K562 (cell line): ENCODE data around the gene KCNQ2. TPM values are rescaled to one million over a fixed set of nuclear protein-coding genes. Genes with fewer than 3 reads are reported as not detected.

Source experiments
- CREB3L1 ChIP-seq: fragments of 450-650 bp; IDR thresholded peaks from 2 replicates; pipeline ENCODE4 v1.6.1; 2014; ENCODE audit warnings: low read depth, mild to moderate bottlenecking, moderate library complexity, borderline replicate concordance
- ESRRA ChIP-seq: fragments of 450-650 bp; IDR thresholded peaks from 2 replicates; pipeline ENCODE4 v1.6.1; 2014; ENCODE audit warnings: low read depth, mild to moderate bottlenecking, moderate library complexity, borderline replicate concordance
- MNT ChIP-seq, 2 experiments: fragments of 450-650 bp; conservative IDR thresholded peaks; 2 replicates each; pipeline ENCODE4 v1.6.1; 2017; ENCODE audit warnings: mild to moderate bottlenecking in 2 of 2, moderate library complexity in 2 of 2
- MTA1 ChIP-seq: fragments of 450-650 bp; IDR thresholded peaks from 2 replicates; pipeline ENCODE4 v1.6.1; 2017; ENCODE audit warnings: borderline replicate concordance
- NCOA6 ChIP-seq: fragments of 450-650 bp; IDR thresholded peaks from 2 replicates; pipeline ENCODE4 v1.6.1; 2017; ENCODE audit warnings: mild to moderate bottlenecking
- RAD21 ChIP-seq, 2 experiments: fragments of 250-450 bp in 1 of 2; fragments of 450-650 bp in 1 of 2; sonication (Bioruptor Pico) in 1 of 2; formaldehyde crosslinking in 1 of 2; IDR thresholded peaks in 1 of 2; conservative IDR thresholded peaks in 1 of 2; 2 replicates each; pipeline versions ENCODE4 v1.4.0 to v1.8.0; 2020 to 2022; ENCODE audit warnings: mild to moderate bottlenecking in 2 of 2, moderate library complexity in 1 of 2
- RB1 ChIP-seq: fragments of 450-650 bp; IDR thresholded peaks from 2 replicates; pipeline ENCODE4 v1.6.1; 2017; ENCODE audit warnings: low read depth, mild to moderate bottlenecking
- RBBP5 ChIP-seq: fragments of 200-600 bp; sonication (generic); IDR thresholded peaks from 2 replicates; pipeline ENCODE4 v1.6.1; 2012; ENCODE audit warnings: borderline replicate concordance, mild to moderate bottlenecking, low read length, control low read depth, inconsistent platforms; ENCODE audit not compliant: insufficient read depth, poor library complexity, severe bottlenecking
- RUNX1 ChIP-seq: sonication (generic); IDR thresholded peaks from 2 replicates; pipeline ENCODE4 v1.6.1; 2016; ENCODE audit warnings: antibody characterized with exemption, low read depth
- ZBTB11 ChIP-seq, 3 experiments: fragments of 200-800 bp in 1 of 3; fragments of 250-450 bp in 1 of 3; fragments of 450-650 bp in 1 of 3; sonication (Bioruptor Pico) in 1 of 3; sonication (Bioruptor generic) in 1 of 3; formaldehyde crosslinking in 1 of 3; IDR thresholded peaks; 2 replicates each; pipeline versions ENCODE4 v1.6.1 to v1.8.0; 2016 to 2022; ENCODE audit warnings: mild to moderate bottlenecking in 2 of 3, missing genetic modification characterization in 2 of 3, missing compliant biosample characterization in 1 of 3, moderate library complexity in 1 of 3
- ZNF668 ChIP-seq: fragments of 250-450 bp; sonication (Bioruptor Pico); IDR thresholded peaks from 2 replicates; pipeline ENCODE4 v1.8.0; 2022; ENCODE audit warnings: mild to moderate bottlenecking, inconsistent platforms
- polyA plus RNA-seq, 8 experiments: library from polyadenylated mRNA; depleted of rRNA in 4 of 8; stranded (reverse) in 5 of 8; unstranded in 3 of 8; fragments of >200 nt; fragmentation: Nextera tagmentation in 2 of 8; fragmentation: Illumina TruSeq in 1 of 8; extraction: Ambion mirVana in 2 of 8; extraction: Trizol in 1 of 8; gene quantifications; 2 replicates each; pipeline versions ENCODE4 v1.2.1 to v1.2.3, GENCODE V29; 2011 to 2014; ENCODE audit warnings: inconsistent platforms in 1 of 8, missing spikeins in 1 of 8
- total RNA-seq, 7 experiments: library from RNA; depleted of rRNA in 6 of 7; stranded (reverse); fragments of >200 nt in 6 of 7; fragmentation: Illumina TruSeq in 2 of 7; extraction: Trizol in 2 of 7; gene quantifications; 2 replicates each; pipeline versions ENCODE4 v1.2.1 to v1.2.3, GENCODE V29; 2011 to 2021; ENCODE audit warnings: low replicate concordance in 1 of 7

Gene KCNQ2
- total and polyA plus RNA-seq, 9 of the 15 experiments (the other 6 are each of a cell fraction or from before 2014, with no cell fraction given): 0.13 to 0.16 TPM; not detected in 7

GRCh38 chr20:63519668-63520503 is 47.4 kb upstream of the KCNQ2 start (continued):
- TF ChIP-seq RB1 (0 out of 2 replicates have a peak, but pooled peaks have one; percentile 27), ZBTB11 (CRISPR knock-in tag; IDR thresholded peaks at IDR 0.05) (peak in 1 of 3 experiments; percentile 44; a peak in 1 of 6 replicates), MNT (conservative IDR thresholded peaks at IDR 0.05) (peak in 1 of 2 experiments; percentile 29; a peak in 1 of 4 replicates), RAD21 (CRISPR knock-in tag; conservative IDR thresholded peaks at IDR 0.05 in 1 of 2, IDR thresholded peaks at IDR 0.05 in 1 of 2) (peak; percentile 20 to 25; a peak in 1 of 4 replicates), RBBP5 (no peak), ESRRA (no peak), RUNX1 (no peak), CREB3L1 (no peak), ZNF668 (CRISPR knock-in tag) (no peak), MTA1 (no peak), NCOA6 (peak; percentile 73; the same call in 1 of the 2 replicates)
